ENCODE measurements around the gene CLEC2L. TPM values are rescaled to one million over a fixed set of nuclear protein-coding genes. Genes with fewer than 3 reads are reported as not detected.

The CLEC2L gene
- total RNA-seq, 1 donor from 2014 or later = not detected

DNA sequence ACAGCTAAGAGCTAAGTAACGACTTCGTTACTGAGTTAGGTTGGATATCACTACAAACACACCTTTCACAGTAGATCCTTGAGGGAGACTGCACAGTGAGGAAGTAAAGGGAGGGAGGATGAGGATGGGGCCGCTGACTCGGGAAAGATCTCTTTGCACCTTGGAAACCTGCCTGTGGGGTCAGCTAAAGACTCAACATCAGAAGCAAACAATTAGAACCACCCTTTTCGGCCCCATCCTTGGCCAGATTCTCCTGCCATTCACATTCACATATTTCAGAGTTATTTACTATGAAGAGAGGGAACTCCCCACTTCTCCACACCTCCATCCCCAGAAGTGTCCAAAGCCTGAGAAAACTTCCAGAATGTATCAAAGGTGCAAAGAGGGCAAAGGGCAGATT, 47.1 kb downstream of the CLEC2L start:
- DNase-seq (ENCODE audit: low spot score) = peak; percentile 46

DNA sequence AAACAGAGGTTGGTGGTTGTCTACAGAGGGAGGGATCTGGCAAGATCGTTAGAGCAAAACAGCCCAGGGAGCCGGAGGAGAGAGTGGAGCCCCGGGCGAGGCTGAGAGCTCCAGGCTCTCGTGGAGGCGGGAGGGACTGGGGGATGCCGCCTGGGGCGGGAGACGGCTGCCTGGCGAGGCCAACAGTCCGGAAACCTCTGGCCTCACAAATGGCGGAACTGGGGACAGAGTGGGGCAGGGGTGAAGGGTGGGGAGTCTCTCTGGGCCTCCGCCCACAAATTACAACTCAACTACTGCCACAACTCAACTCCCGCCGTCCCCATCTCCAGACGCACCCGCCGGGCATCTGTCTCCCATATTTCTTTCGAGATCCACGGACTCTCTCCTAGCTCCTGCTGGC, 47.7 kb downstream of the CLEC2L start:
- peak; percentile 71 for DNase-seq (ENCODE audit: low spot score)
- intact Hi-C loops (cut with DNase I) = no loop called here

More for the DNA sequence above, 47.1 kb downstream of the CLEC2L start:
- intact Hi-C loops (cut with DNase I) = no loop called here

- intact Hi-C loops (cut with DNase I) = no loop called here
Observed at GRCh38 chr7:139571651-139572050, 48.2 kb downstream of the CLEC2L start.

GRCh38 chr7:139572071-139572470, 48.6 kb downstream of the CLEC2L start:
- DNase-seq (ENCODE audit: low spot score) = peak; percentile 15
- intact Hi-C loops (cut with DNase I) = no loop called here

More at GRCh38 chr7:139571651-139572050, 48.2 kb downstream of the CLEC2L start:
- no peak for DNase-seq (ENCODE audit: low spot score)

- DNase-seq (ENCODE audit: low spot score) = peak; percentile 47
Observed at GRCh38 chr7:139572704-139573385, 49.4 kb downstream of the CLEC2L start.

GRCh38 chr7:139573871-139574270, 50.4 kb downstream of the CLEC2L start:
- DNase-seq (ENCODE audit: low spot score) = peak; percentile 33
- intact Hi-C loops (cut with DNase I) = no loop called here

More at GRCh38 chr7:139572704-139573385, 49.4 kb downstream of the CLEC2L start:
- intact Hi-C loops (cut with DNase I) = no loop called here

- intact Hi-C loops (cut with DNase I) = no loop called here
- peak; percentile 69 for DNase-seq (ENCODE audit: low spot score)
Observed at GRCh38 chr7:139574618-139575337, 51.3 kb downstream of the CLEC2L start.

- DNase-seq (ENCODE audit: low spot score) = peak; percentile 41
- intact Hi-C loops (cut with DNase I) = no loop called here
Observed at GRCh38 chr7:139575338-139575680, 51.8 kb downstream of the CLEC2L start.

- intact Hi-C loops (cut with DNase I) = no loop called here
- peak; percentile 54 for DNase-seq (ENCODE audit: low spot score)
Observed at GRCh38 chr7:139576179-139576973, 52.9 kb downstream of the CLEC2L start.

DNA sequence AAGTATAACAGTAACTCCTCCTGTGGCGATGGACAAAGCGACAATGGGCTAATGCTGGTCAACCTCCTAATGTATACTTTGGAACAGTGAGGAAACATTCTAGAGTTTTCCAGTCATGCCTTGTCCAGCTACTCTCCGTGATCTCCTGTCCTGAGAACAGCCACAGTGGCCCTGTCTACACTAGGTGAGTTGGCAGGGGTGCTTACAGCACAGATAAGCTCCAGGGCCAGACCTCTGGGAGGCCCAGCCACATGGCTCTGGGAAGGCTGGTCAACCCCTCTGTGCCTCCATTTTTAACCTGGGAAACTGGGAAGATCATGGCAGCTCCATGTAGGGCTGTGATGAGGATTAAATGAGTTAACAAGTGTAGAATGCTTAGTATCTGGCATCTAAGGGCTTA, 57.0 kb downstream of the CLEC2L start:
- intact Hi-C loops (cut with DNase I) = no loop called here
- peak; percentile 51 for DNase-seq (ENCODE audit: low spot score)

GRCh38 chr7:139582130-139582650, 58.7 kb downstream of the CLEC2L start:
- peak; percentile 69 for DNase-seq (ENCODE audit: low spot score)
- intact Hi-C loops (cut with DNase I) = no loop called here

DNA sequence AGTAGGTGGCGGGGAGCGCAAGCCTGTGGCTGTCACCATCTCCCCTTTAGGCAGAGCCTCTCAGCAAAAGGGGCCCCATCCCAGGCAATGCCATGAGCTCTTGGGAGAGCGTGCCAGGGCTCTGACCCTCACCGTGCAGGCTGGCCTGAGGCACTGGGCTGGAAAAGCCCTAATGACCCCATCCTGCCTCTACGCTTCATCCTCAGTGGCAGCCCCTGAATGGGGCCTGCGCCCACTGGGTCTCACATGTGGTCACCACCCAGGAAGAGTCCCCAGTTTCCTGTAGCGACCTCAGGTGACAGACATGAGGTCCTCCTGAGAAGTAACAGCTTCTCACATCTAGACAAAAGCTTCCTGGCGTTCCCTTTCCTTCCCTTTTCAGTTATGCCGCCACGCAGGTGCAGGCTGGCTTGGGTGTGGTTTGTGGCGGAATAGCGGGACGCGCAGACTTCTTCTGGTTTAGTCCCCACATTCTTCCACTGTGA, 59.2 kb downstream of the CLEC2L start:
- intact Hi-C loops (cut with DNase I) = no loop called here
- DNase-seq (ENCODE audit: low spot score) = peak; percentile 27

DNA sequence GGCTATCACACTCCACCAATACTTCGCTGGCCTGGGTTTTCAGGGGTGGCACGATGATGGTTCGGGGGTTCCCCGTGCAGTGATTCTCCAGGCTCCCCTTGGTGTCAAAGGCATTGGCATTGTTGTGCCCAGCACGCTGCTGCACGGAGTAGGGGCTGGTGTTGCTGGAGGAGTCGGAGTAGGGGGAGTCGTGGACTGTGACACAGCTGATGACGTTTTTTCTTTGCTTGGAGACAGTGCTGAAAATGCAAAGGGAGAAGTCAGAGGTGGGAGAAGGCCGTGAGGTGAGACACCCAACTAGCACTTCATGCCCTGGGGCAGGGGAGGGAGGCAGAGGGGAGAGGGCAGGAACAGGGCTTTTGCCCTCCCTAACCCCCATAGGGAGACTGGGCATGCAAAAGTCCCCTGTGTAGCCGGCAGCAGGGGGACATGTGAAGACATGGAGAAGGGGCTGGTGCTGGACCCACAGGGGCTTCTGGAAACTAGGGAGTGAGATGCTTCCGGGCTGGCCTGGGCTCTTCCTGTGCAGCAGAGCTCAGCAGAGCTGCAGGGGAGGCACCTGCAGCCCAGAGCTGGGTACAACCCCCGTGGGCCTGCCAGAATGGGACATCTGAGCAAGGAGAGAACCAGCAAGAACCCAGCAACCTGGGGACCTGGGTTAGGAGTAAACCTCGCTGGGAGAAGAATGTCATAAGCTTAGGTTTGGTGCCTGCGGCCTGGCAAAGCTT, 60.5 kb downstream of the CLEC2L start:
- intact Hi-C loops (cut with DNase I) = no loop called here
- DNase-seq (ENCODE audit: low spot score) = no peak

DNA sequence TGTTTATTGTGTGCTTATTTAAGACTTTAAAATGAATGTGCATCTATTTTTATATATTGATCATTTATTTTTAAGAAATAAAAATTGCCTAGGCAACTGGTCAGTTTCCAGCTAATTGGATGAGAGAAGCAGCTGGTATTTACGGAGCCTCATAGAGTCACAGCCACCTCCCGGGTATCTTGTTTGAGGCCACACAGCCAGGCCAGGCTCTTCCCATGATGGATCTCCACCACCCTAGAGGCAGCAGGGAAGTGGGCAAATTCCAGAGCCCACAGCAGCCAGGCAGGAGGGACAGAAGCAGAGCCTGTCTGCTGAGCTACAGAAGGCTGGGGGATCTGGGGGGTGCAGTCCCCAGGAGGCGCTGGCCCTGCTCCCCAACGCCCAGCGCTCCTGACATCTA, 61.6 kb downstream of the CLEC2L start:
- DNase-seq (ENCODE audit: low spot score) = no peak
- intact Hi-C loops (cut with DNase I) = no loop called here

DNA sequence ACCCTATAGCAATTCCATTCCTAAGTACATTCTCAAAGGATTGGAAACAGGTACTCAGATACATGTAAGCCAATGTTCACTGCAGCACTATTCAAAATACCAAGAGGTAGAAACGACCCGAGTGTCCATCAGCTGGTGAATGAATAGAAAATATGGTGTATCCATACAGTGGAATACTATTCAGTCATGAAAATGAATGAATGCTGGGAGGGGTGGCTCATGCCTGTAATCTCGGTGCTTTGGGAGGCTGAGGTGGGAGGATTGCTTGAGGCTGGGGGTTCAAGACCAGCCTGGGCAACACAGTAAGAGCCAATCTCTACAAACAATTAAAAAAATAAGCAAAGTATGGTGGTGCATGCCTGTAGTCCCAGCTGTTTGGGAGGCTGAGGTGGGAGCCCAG, 62.8 kb downstream of the CLEC2L start:
- intact Hi-C loops (cut with DNase I) = no loop called here
- DNase-seq (ENCODE audit: low spot score) = no peak

DNA sequence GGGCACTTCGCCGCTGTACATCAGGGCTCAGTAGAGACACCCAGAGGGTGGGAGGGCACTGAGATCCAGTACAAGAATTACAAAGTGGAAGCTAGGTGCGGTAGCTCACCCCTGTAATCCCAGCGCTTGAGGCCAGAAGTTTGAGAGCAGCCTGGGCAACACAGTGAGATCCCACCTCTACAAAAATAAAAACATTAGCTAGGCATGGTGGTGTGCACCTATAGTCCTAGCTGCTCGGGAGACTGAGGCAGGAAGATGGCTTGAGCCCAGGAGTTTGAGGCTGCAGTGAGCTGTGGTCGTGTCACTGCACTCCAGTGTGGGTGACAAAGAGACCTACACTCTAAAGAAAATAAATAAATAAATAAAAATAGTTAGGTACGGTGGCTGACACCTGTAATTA, 64.0 kb downstream of the CLEC2L start:
- DNase-seq (ENCODE audit: low spot score) = no peak
- intact Hi-C loops (cut with DNase I) = no loop called here

- intact Hi-C loops (cut with DNase I) = no loop called here
- no peak for DNase-seq (ENCODE audit: low spot score)
Observed at GRCh38 chr7:139588632-139589031, 65.1 kb downstream of the CLEC2L start.

DNA sequence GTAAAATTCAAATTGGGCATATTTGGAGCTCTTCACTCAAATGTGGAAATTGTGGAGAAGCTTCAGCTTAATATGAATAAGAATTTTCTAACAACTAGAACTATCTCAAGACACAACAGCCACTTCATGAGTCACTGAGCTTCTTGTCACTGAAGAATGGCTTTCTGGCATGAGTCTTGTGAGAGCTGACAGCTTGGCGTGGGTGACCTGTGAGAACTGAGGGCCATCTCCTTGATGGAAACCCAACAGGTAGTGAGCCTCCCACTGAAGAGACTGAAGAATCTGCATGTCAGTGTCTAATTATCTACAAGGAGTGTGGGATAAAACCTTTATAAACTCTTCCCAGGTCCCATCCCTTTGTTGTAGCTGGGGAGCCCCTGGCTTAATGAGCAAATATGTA, 66.0 kb downstream of the CLEC2L start:
- DNase-seq (ENCODE audit: low spot score) = no peak
- intact Hi-C loops (cut with DNase I) = no loop called here

GRCh38 chr7:139591550-139592195, 68.2 kb downstream of the CLEC2L start:
- DNase-seq (ENCODE audit: low spot score) = no peak
- intact Hi-C loops (cut with DNase I) = no loop called here

Measured in cardiac septum (tissue), 1 donor.